HG03095 (cell line): ENCODE measurements around the gene NPHP4.

ENCODE experiments used
- ATAC-seq: cut with Tn5 transposase; IDR thresholded peaks from one replicate; pipeline ENCODE4 v1.9.1; 2021; ENCODE audit warnings: moderate library complexity; ENCODE audit not compliant: unreplicated experiment

The NPHP4 gene

GRCh38 chr1:5991381-5992025, 722 bp downstream of the NPHP4 start:
- ATAC-seq = peak; percentile 4

GRCh38 chr1:5990913-5991312, 1.3 kb downstream of the NPHP4 start:
- no peak for ATAC-seq

GRCh38 chr1:5989731-5990271, 2.4 kb downstream of the NPHP4 start:
- ATAC-seq = no peak

- ATAC-seq = no peak
Measured at GRCh38 chr1:5989286-5989605, 3.0 kb downstream of the NPHP4 start.

- no peak for ATAC-seq
Measured at GRCh38 chr1:5988596-5989285, 3.5 kb downstream of the NPHP4 start.

GRCh38 chr1:5986018-5986417, 6.2 kb downstream of the NPHP4 start:
- ATAC-seq = no peak

GRCh38 chr1:5985250-5985649, 7.0 kb downstream of the NPHP4 start:
- ATAC-seq = no peak

- ATAC-seq = no peak
Measured at GRCh38 chr1:5983361-5984103, 8.7 kb downstream of the NPHP4 start.

- no peak for ATAC-seq
Measured at GRCh38 chr1:5982868-5983267, 9.4 kb downstream of the NPHP4 start.

- ATAC-seq = no peak
Measured at GRCh38 chr1:5982276-5982675, 9.9 kb downstream of the NPHP4 start.

GRCh38 chr1:5981009-5981380, 11.2 kb downstream of the NPHP4 start:
- ATAC-seq = no peak

GRCh38 chr1:5980314-5981008, 11.8 kb downstream of the NPHP4 start:
- no peak for ATAC-seq

GRCh38 chr1:5979536-5980313, 12.5 kb downstream of the NPHP4 start:
- no peak for ATAC-seq

GRCh38 chr1:5978452-5978851, 13.8 kb downstream of the NPHP4 start:
- ATAC-seq = no peak

GRCh38 chr1:5977494-5978444, 14.5 kb downstream of the NPHP4 start:
- no peak for ATAC-seq

- ATAC-seq = no peak
Measured at GRCh38 chr1:5976726-5977493, 15.3 kb downstream of the NPHP4 start.

- ATAC-seq = no peak
Measured at GRCh38 chr1:5976231-5976630, 16.0 kb downstream of the NPHP4 start.

- ATAC-seq = no peak
Measured at GRCh38 chr1:5975133-5975880, 16.9 kb downstream of the NPHP4 start.
